ENCODE data around the gene TEX29.

- TF ChIP-seq POLR2AphosphoS5 (IDR thresholded peaks at IDR 0.05; ENCODE audit: borderline replicate concordance, low read depth, low read length) (no peak), EZH2 (IDR thresholded peaks at IDR 0.05) (no peak)
Observed at GRCh38 chr13:111326981-111327642, 6.7 kb downstream of the TEX29 start.

Data from SK-N-MC (cell line).